GM10266 (cell line): ENCODE results near the gene IQSEC1.

Experiments used
- DNase-seq: peaks from one replicate; pipeline ENCODE4 v3.0.0; 2012; ENCODE audit errors: extremely low spot score
- CTCF ChIP-seq: IDR thresholded peaks from 2 replicates; pipeline ENCODE4 v1.5.1; 2012; ENCODE audit warnings: mild to moderate bottlenecking, low read depth; ENCODE audit not compliant: control insufficient read depth, insufficient read depth; ENCODE audit errors: missing control alignments

Gene IQSEC1

GRCh38 chr3:13045241-13045903, 27.9 kb downstream of the IQSEC1 start:
- no peak for TF ChIP-seq CTCF
- DNase-seq, result no peak

GRCh38 chr3:13044496-13045240, 28.6 kb downstream of the IQSEC1 start:
- DNase-seq, result no peak
- no peak for TF ChIP-seq CTCF

GRCh38 chr3:13043656-13044055, 29.6 kb downstream of the IQSEC1 start:
- TF ChIP-seq CTCF, result no peak
- no peak for DNase-seq

GRCh38 chr3:13042715-13043271, 30.4 kb downstream of the IQSEC1 start:
- TF ChIP-seq CTCF, result no peak
- DNase-seq, result no peak

GRCh38 chr3:13042127-13042701, 31.0 kb downstream of the IQSEC1 start:
- no peak for TF ChIP-seq CTCF
- no peak for DNase-seq

- TF ChIP-seq CTCF, result no peak
- DNase-seq, result no peak
Measured at GRCh38 chr3:13041113-13041776, 32.0 kb downstream of the IQSEC1 start.
